GM12864 (cell line): Measurements from ENCODE around the gene KCNMA1.

ENCODE experiments used
- DNase-seq: peaks from one replicate; pipeline ENCODE4 v3.0.0-alpha.2; 2011; ENCODE audit warnings: low read depth
- H3K4me3 ChIP-seq: 2 replicates; pipeline ENCODE4 v1.5.1; 2011; ENCODE audit warnings: mild to moderate bottlenecking, low read depth, low read length, control low read depth
- TF ChIP-seq, protein P1 (sequence below): IDR thresholded peaks from 2 replicates; pipeline ENCODE4 v1.5.1; 2011; ENCODE audit warnings: low read depth, mild to moderate bottlenecking, moderate library complexity, low read length, control low read depth, inconsistent platforms; ENCODE audit errors: missing control alignments

KCNMA1 gene

DNA sequence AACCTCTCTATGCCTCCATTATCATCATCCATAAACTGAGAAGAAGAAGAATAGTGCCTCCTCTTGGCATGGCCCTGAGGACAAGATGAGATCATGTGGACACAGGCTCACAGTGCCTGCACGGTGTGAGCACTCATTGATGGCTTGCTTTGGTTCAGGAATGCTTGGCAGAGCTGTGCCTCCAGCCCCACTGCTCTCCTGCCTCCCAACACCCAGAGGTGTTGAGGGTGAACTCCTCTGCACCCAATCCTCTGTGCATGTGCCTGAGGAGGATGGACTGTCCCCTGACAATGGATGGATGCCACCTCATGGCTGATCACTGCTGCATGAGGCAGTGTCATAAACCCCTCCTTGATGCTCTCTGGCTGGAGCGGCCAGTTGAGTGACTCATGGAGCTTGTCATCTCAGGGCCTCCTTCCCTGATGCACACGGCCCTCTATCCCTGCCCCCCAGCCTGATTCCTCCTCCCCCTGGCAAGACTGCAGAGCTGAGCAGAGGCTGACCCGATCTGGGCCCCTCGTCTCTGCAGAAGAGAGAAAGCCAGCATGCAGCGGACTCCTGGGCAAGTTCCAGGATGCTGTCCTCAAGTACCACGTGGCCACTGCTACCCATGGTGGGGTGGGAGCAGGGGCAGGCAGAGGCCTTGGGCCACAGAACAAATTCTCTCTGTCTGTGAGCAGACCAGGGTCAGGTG is 136.3 kb downstream of the KCNMA1 start:
- DNase-seq = no peak
- TF ChIP-seq, protein P1, sequence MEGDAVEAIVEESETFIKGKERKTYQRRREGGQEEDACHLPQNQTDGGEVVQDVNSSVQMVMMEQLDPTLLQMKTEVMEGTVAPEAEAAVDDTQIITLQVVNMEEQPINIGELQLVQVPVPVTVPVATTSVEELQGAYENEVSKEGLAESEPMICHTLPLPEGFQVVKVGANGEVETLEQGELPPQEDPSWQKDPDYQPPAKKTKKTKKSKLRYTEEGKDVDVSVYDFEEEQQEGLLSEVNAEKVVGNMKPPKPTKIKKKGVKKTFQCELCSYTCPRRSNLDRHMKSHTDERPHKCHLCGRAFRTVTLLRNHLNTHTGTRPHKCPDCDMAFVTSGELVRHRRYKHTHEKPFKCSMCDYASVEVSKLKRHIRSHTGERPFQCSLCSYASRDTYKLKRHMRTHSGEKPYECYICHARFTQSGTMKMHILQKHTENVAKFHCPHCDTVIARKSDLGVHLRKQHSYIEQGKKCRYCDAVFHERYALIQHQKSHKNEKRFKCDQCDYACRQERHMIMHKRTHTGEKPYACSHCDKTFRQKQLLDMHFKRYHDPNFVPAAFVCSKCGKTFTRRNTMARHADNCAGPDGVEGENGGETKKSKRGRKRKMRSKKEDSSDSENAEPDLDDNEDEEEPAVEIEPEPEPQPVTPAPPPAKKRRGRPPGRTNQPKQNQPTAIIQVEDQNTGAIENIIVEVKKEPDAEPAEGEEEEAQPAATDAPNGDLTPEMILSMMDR = no peak
- H3K4me3 ChIP-seq = no peak overlapping the region

GRCh38 chr10:77500754-77501151 is 136.9 kb downstream of the KCNMA1 start:
- H3K4me3 ChIP-seq = no peak overlapping the region
- TF ChIP-seq, protein P1 = no peak
- no peak for DNase-seq

DNA sequence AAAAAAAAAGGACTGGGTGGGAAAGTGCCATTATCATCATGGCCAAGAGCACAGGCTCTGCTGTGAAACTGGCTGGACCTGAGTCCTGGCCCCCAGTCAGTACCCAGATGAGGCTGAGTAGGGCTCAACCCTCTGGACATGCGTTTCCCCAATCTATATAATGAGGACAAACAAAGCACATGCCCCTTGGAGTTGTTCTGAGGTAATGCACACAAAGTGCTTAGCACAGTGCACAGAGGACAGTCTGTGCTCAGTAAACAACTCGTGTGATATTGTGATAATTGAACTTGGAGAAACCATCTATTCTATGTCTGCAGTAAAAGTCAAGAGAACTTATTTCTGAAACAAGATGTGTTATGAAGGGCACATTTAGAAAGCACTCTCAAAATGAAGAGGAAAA is 138.8 kb downstream of the KCNMA1 start:
- DNase-seq = no peak
- TF ChIP-seq, protein P1 = no peak
- no peak overlapping the region for H3K4me3 ChIP-seq

- no peak for DNase-seq
- TF ChIP-seq, protein P1 = no peak
- no peak overlapping the region for H3K4me3 ChIP-seq
These were observed 139.4 kb downstream of the KCNMA1 start for GRCh38 chr10:77498210-77498609.

DNA sequence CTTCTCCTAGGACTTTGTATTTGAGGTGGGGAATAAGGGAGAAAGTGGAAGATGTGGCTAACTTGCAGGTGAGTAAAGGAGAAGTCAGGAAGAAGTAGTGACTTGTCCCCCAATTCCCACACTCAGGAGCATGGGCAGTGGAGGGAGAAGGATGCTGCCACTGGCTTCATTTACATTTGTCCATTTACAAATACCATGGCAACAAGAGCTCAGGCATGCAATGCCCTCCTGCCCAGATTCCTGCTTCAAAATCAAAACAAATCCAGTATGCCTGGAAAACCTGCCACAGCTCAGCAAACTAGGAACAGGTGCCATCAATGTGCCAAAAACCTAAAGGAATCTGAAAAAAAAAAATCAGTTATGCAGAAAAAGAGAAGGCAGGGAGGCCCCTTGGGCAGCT is 139.9 kb downstream of the KCNMA1 start:
- DNase-seq = no peak
- TF ChIP-seq, protein P1 = no peak
- no peak overlapping the region for H3K4me3 ChIP-seq

DNA sequence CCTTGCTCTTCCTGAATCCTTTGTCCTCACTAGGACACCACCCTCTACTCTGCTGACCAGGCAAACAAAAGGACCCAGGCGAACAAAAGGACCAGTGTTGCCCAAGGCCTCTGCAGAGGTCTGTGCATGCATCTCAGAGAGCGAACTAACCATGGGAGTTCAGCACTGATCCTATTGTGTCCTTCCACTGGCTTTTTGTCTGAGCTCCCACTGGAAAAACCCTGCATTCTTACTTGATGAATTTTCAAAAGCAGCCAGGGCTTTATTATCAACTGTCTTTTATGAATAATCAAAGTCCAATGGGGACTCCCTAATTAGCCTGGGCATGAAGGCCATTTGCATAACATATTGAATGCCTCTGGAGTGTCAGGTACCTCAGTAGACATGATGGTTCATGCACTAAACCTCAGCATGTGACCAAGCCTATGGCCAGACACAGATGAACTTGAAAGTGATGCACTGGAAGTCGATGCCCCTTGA is 140.6 kb downstream of the KCNMA1 start:
- TF ChIP-seq, protein P1 = no peak
- DNase-seq = no peak
- no peak overlapping the region for H3K4me3 ChIP-seq

- TF ChIP-seq, protein P1 = no peak
- DNase-seq = no peak
- no peak overlapping the region for H3K4me3 ChIP-seq
These were observed 142.7 kb downstream of the KCNMA1 start for GRCh38 chr10:77494756-77495541.
